GM12892 (cell line): ENCODE results near the gene MALL.
"Not testable (repeated sequence)": the region's sequence is repeated elsewhere in the genome, so short reads cannot be mapped to it uniquely, and the experiment has no call there.

Experiments
- DNase-seq: peaks from one replicate; pipeline ENCODE4 v3.0.0; 2011; ENCODE audit not compliant: insufficient read length
- FAIRE-seq: peaks from 2 replicates; lab custom pipeline; 2011; peaks lifted over from hg19 to GRCh38; lab: Jason Lieb, UNC
- POLR2A ChIP-seq: IDR thresholded peaks from 2 replicates; pipeline ENCODE4 v1.6.1; 2011; ENCODE audit warnings: low read depth, low read length, control low read depth
- POLR2AphosphoS5 ChIP-seq: IDR thresholded peaks from 2 replicates; pipeline ENCODE4 v1.6.1; 2011; ENCODE audit warnings: low read depth, low read length, control low read depth
- TAF1 ChIP-seq: IDR thresholded peaks from 2 replicates; pipeline ENCODE4 v1.6.1; 2011; ENCODE audit warnings: low read depth, mild to moderate bottlenecking, control low read depth, low read length, borderline replicate concordance

Gene MALL

DNA sequence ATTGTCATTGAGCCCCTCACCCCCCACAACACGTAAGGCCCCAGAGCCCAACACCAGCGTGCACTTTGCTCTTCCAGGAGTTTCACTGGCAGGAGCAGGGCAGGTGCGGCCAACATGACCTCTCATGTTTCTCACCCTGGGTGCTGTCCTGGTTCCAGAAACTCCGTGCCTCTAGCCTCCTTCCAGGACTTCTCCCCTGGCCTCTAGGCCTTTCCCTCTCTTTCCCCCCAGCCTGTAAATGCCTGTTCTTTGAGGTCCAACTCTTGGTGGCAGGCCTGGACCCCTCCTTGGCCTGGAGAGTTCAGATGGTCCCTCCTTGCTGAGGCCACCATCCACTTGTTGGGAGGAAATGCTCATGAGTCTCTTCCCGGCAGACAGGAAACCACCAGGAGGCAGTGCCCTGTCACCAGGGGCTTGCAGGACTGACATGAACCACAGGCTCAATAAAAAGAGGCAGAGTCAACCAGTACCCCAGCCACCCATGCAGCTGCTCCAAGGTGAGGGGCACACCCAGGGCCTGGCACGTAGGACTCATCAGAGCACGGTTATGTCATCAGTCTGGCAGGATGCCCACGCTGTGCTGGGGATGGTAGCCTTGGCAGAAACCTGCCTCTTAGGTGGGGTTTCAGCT is 1.5 kb downstream of the MALL start:
- DNase-seq (no peak), FAIRE-seq (no peak)
- TF ChIP-seq TAF1 (no peak), POLR2AphosphoS5 (no peak), POLR2A (no peak)

DNA sequence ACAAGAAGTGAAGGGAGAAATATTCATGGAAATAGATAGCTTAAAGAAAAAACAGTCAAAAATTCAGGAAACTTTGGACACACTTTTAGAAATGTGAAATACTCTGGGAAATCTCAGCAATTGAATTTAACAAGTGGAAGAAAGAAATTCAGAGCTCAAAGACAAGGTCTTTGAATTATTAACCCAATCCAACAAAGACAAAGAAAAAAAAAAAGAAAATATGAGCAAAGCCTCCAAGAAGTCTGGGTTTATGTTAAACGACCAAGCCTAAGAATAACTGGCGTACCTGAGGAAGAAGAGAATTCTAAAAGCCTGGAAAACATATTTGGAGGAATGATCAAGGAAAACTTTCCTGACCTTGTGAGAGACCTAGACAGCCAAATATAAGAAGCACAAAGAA is 7.3 kb downstream of the MALL start:
- not testable (repeated sequence) for FAIRE-seq, DNase-seq

DNA sequence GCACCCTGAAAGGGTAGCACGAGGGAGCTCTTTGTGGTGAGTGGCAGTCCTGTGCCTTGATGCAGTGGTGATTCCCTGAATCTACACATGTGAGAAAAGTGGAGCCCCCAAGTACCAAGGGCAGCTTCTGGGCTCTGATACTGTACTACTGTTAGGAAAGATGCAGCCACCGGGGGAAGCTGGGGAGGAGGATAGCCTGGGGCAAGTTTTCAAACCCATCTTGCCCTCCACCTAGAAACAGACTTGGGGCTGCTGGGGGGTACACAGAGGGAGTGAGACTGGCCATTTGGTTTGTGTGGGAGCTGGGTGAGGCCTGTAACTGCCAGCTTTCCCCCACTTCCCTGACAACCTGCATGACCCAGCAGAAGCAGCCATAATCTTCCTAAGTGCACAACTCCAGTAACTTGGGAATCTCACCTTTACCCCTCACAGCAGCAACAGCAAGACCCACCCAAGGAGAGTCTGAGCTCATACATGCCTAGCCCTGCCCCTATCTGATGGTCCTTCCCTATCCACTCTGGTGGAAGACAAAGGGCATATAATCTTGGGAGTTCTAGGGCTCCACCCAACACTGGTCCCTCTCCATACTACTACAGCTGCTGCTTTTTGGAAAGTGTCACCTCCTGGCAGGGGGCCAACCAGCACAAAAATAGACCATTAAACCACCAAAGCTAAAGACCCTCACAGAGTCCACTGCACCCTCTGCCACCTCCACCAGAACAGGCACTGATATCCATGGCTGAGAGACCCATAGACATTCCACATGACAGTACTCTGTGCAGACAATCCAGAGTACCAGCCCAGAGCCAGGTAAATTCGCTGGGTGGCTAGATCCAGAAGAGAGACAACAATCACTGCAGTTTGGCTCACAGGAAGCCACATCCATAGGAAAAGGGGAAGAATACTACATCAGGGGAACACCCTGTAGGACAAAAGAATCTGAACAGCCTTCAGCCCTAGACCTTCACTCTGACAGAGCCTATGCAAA is 8.2 kb downstream of the MALL start:
- TF ChIP-seq POLR2A = no peak
- DNase-seq (no peak), FAIRE-seq (no peak)

DNA sequence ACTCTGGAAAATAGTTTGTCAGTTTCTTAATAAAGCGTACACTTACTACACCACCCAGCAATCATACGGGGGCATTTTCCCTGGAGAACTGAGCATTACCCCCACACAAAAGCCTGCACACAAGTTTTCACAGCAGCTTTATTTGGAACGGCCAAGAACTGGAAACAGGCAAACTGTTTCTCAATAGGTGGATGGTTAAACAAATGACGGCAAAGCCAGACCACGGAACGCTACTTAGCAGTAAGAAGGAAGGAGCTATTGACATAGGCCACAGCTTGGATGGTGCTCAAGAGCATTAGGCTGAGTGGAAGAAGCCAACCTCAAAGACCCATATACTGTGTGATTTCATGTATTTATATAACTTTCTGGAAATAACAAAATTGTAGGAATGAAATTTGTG is 9.0 kb downstream of the MALL start:
- FAIRE-seq (no peak), DNase-seq (no peak)
- TF ChIP-seq TAF1 (no peak), POLR2A (no peak), POLR2AphosphoS5 (no peak)

DNA sequence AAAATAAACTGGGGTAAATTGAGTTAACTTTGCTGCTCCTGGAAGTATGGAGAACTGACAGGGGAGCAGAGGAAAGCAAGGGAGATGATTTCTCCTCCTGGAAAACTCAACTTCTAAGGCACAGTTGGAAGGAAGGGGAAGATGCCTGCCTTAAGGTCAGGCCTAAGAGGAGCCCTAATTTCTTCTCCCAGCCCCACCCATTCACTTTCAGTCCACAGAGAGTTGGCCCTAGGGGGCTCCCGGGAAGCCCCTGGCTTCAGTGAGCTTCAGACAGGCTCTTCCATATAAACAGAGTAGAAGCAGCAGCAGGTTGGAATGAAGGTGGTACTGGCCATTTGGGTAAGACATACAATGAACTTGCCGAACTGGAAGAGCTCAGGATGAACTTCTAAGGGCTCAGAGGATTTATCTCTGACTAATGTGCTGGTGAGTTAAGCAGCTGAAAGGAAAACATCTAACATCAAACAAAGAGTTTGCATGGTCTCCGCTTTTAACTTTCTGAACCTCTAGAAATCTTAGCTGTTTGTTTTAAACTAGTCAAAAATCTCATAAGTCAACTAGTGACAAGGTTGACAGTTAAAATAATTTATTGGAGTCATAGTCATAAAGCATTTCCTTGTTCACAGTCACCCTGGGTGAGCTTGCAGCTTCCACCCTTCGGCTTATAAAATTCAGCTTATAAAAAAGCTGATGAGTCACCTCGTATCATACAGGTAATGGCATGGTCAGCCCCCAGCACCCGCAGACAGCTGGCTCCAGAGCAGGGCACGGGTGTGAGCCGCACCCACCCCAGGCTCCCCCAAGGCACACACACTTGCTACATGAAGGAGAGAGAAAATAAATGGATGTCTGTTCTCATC is 9.8 kb downstream of the MALL start:
- TF ChIP-seq TAF1 (no peak), POLR2AphosphoS5 (no peak), POLR2A (no peak)
- DNase-seq (no peak), FAIRE-seq (no peak)

DNA sequence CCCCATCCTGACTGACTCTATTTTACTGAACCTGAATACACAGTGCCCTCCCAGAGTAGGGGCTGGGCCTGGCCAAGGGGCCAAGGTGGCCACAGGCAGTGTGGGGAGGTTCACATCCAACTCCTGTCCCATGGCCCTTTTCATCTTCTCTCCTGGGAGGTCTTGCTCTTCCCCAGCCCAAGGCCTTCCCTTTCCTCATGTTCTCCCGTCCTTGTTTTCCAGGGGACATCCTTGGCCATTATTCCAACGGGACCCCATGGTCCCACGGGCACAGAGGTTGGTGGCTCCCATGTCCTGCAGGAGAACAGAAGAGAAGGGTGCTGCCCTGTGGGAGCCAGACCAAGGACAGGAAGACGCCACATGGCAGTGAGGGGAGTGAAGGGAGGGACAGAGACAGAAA is 10.4 kb downstream of the MALL start:
- DNase-seq = no peak
- FAIRE-seq = no peak

DNA sequence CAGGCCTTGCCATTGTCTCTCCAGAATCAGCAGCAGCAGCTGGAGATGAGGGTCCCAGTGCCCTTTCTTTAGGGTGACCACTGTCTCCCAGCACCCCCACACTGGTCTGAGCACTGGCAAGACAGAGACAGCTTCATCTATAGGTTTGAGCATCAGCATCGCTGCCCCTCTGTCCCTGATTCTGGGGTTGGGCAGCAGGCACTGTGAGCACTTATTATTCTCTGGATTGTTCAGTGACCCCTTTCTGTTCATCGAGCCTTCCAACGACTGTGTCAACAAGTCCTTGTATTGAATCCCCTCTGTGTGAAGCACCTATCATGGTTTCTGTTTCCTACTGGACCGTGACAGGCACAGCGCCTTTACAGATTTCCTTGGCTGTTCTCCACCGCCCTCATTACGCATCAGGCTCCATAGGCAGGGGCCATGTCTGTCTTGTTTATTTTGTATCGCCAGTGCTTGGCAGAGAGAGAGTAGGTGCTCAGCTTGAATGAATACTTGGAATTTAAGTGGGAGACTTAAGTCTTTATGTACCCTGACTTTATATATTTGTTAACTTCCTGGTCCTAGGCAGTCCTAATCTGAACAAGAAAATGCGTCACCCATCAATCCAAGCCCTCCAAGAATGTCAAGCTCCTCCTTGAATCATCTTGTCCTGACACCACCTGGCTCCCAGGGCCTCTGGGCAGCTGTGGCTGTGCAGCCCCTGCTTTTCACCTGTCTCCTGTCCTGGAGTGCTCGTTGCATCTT is 11.4 kb downstream of the MALL start:
- DNase-seq = no peak
- no peak for FAIRE-seq
- TF ChIP-seq TAF1 = no peak
- no peak for TF ChIP-seq POLR2AphosphoS5
- no peak for TF ChIP-seq POLR2A

More for the DNA sequence above, 10.4 kb downstream of the MALL start:
- TF ChIP-seq POLR2A (no peak), POLR2AphosphoS5 (no peak), TAF1 (no peak)

DNA sequence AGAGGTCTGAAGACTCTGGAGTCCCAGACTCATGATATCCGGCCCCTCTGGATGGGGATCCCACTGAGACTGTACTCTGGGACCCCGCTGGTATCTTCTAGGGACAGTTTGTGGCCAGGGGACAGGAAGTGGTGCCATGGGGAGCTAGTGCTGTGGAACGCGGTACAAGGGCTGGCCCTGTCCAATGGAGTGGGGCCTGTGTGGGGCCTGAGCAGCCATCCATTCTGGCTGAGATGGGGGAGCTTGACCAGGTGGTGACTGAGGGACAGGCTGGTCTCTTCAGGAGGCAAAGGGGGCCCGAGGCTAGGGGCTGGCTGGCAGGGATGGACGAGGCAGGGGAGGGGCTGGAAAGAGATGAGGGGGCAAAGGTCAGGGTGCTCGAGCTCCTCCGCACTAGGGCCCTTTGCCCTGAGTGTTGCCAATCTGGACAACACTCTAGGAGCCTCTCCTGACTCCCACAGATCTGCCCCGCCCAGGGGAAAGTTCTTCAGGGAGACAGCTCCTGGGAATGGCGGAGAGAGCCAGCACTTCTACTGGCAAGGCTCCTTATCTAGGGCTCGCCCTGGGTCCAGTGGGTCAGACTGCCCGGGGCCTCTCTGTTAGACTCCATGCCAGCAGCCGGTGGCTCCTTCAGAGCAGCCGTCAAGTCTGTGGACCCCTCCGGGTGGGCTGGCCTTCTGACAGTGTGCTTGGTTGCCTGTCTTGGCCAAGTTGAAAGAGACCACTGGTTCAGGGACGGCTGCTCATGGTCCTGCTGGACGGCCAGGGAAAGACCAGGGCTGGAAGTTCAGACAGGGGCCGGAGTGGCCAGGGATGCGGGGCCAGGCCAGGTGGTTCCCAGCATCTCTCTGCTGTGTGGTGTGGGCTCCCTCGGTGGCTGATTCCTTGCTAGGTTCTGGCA is 12.3 kb downstream of the MALL start:
- no peak for DNase-seq
- no peak for FAIRE-seq
- TF ChIP-seq POLR2A (no peak), POLR2AphosphoS5 (no peak), TAF1 (no peak)

DNA sequence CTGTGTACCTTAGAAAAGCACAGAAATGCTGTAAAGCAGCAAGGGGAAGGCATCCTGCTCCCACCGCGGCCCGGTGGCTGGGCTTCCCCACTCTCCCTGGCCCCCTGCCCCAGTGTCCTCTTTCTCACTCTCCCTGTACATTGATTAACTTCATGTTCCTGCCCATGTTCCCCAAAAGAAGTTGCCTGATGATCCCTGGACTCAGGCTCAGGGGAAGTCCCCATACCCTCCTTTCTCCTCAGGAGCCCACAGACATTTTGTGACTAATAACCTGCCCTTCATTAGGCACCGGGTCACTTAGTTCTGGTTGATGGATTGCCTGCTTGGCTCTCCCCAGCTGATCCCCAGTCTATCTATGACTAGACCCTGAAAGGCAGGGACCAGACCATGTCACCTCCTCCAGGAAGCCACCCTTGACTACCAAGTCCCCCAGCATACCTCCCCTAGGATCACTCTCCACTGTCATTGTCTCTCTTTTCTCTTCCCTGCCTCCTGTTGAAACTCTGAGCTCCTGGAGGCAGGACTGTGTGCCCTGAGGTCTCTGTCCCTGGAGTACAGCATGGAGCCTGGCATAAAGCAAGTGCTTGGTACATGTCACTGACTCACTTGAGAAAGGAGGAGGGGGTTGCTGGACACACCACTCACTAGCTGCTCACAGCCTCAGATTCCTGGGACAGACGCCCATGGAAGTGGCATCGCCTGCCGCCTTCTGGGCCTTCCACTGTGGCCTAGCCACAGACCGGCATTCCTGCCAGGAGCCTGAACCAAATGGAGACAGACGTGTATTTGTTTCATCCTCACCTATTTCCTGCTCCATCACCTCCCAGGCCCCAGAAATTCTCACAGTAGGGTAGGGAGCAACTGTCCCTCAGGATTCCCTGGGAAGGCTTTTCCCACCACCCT is 13.5 kb downstream of the MALL start:
- DNase-seq = no peak
- TF ChIP-seq POLR2A (no peak), POLR2AphosphoS5 (no peak), TAF1 (no peak)
- FAIRE-seq = no peak
